Sigmoid colon (tissue), 7 donors: ENCODE measurements around the gene GNGT1. TPM values are rescaled to one million over a fixed set of nuclear protein-coding genes. Genes with fewer than 3 reads are reported as not detected.

ENCODE experiments used
- DNase-seq: peaks from one replicate; pipeline ENCODE4 v3.0.0-alpha.2; 2019
- H3K27ac ChIP-seq, 4 donors: fragments of 200-600 bp; sonication (generic); one replicate each; pipeline ENCODE4 v1.5.1; 2016 to 2019; ENCODE audit warnings: mild to moderate bottlenecking in 1 of 4
- H3K27me3 ChIP-seq, 3 donors: fragments of 200-600 bp; sonication (generic); one replicate each; pipeline ENCODE4 v1.5.1; 2019; ENCODE audit warnings: mild to moderate bottlenecking in 1 of 3
- H3K36me3 ChIP-seq, 4 donors: fragments of 200-600 bp; sonication (generic); one replicate each; pipeline ENCODE4 v1.5.1; 2016 to 2019
- H3K4me1 ChIP-seq, 4 donors: fragments of 200-600 bp; sonication (generic); one replicate each; pipeline ENCODE4 v1.5.1; 2017 to 2019
- H3K4me3 ChIP-seq, 4 donors: fragments of 200-600 bp; sonication (generic); one replicate each; pipeline ENCODE4 v1.5.1; 2017 to 2019; ENCODE audit warnings: mild to moderate bottlenecking in 2 of 4, moderate library complexity in 1 of 4
- H3K9me3 ChIP-seq, 4 donors: fragments of 200-600 bp in 3 of 4; sonication (generic) in 3 of 4; one replicate each; pipeline versions ENCODE4 v1.5.1 to v1.6.1; 2013 to 2019
- EP300 ChIP-seq, 4 donors: sonication (generic); formaldehyde crosslinking; IDR thresholded peaks; one replicate each; pipeline ENCODE4 v1.6.1; 2017; ENCODE audit warnings: antibody characterized with exemption in 4 of 4
- POLR2A ChIP-seq, 2 donors: fragments of 450-650 bp; IDR thresholded peaks; one replicate each; pipeline ENCODE4 v1.6.1; 2016; ENCODE audit warnings: antibody characterized with exemption in 2 of 2, mild to moderate bottlenecking in 2 of 2, moderate library complexity in 2 of 2
- POLR2AphosphoS5 ChIP-seq, 4 donors: sonication (generic); formaldehyde crosslinking; IDR thresholded peaks; one replicate each; pipeline ENCODE4 v1.6.1; 2017; ENCODE audit warnings: antibody characterized with exemption in 4 of 4
- WGBS, 2 donors: extraction: QIAGEN DNeasy Blood & Tissue Kit; methylation state at CpG; one replicate each; pipeline ENCODE4 v1.1.7; 2013; 5-methylcytosine and 5-hydroxymethylcytosine counted together
- intact Hi-C: fragments of 100-400 bp; cut with DNase I; formaldehyde crosslinking; loops from one replicate; pipeline ENCODE4 v1.15.1; 2023
- polyA plus RNA-seq, 3 donors: library from polyadenylated mRNA; stranded (reverse); fragments of 200-250 nt; gene quantifications; one replicate each; pipeline ENCODE4 v1.2.3, GENCODE V29; 2013
- total RNA-seq, 4 donors: library from RNA; depleted of rRNA; stranded (reverse); fragments of >200 nt; gene quantifications; one replicate each; pipeline ENCODE4 v1.1.0, GENCODE V29; 2016
- TF ChIP-seq, protein P1 (sequence below), 4 experiments: fragments of 450-650 bp in 3 of 4; fragments of 200-600 bp in 1 of 4; IDR thresholded peaks; one replicate each; pipeline ENCODE4 v1.5.1; 2016 to 2019; ENCODE audit warnings: antibody characterized with exemption in 4 of 4, mild to moderate bottlenecking in 3 of 4, moderate library complexity in 2 of 4
- donor health status: healthy with polysubstance abuse.
- donor health status: Bipolar disorder and iron deficiency.
- donor health status: healthy.

GNGT1 gene
- total and polyA plus RNA-seq, 7 donors = not detected

GRCh38 chr7:93923942-93924341 lies 17.6 kb downstream of the GNGT1 start:
- intact Hi-C loops = loop anchor here (5.0 kb wide), 1 partner anchor 78 kb away; the partner anchor contains the start of gene BET1
- no peak for DNase-seq
- peak overlapping the region; percentile 49 to 74 (median 63) for H3K4me3 ChIP-seq
- H3K27me3 ChIP-seq = no peaks in the 10 kb centered on the region
- H3K9me3 ChIP-seq = no peaks in the 10 kb centered on the region
- WGBS, 2 donors = 39 to 46% methylated on average over 1 of the region's 1 CpG
- H3K4me1 ChIP-seq = peaks cover 0 to 61% (median 23%) of the 10 kb centered on the region in 4 donors
- H3K27ac ChIP-seq = peak overlapping the region; percentile 85 to 92 (median 88)
- H3K36me3 ChIP-seq = peaks cover 0 to 5% (median 0%) of the 10 kb centered on the region in 4 donors
- TF ChIP-seq POLR2A (IDR thresholded peaks at IDR 0.05) = no peak
- no peak for TF ChIP-seq POLR2AphosphoS5 (IDR thresholded peaks at IDR 0.05)
- no peak for TF ChIP-seq EP300 (IDR thresholded peaks at IDR 0.05)

DNA sequence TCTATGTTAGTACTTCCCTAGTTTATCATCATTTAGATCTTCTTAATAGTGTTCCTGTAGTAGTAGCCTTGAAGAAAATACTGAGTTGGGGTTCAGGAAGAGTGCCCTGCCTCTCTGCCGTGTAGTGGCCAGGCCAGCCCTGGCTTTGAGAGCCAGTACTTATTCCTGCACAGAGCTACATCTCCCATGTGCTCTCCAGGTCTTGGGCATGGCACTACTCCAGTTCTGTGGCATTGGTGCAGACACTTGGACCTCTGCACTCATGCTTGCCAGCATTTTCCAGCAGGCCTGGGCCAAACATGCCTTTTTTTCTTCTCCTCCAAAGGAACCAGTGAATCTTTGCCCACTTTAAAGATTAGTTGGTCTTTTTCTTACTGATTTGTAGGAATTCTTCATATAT lies 20.4 kb downstream of the GNGT1 start:
- no peak for DNase-seq
- intact Hi-C loops = no loop called here
- Histone ChIP-seq H3K36me3 (peaks cover 0 to 5% (median 0%) of the 10 kb centered on the region in 4 donors), H3K4me3 (no peak overlapping the region), H3K27me3 (no peaks in the 10 kb centered on the region), H3K9me3 (no peaks in the 10 kb centered on the region), H3K4me1 (peaks cover 0 to 49% (median 16%) of the 10 kb centered on the region in 4 donors), H3K27ac (peak overlapping the region; percentile 39 to 59 (median 50))
- WGBS, 2 donors = 74 to 75% methylated on average over 1 of the region's 1 CpG
- TF ChIP-seq POLR2AphosphoS5 (IDR thresholded peaks at IDR 0.05) (no peak), POLR2A (IDR thresholded peaks at IDR 0.05) (no peak), EP300 (IDR thresholded peaks at IDR 0.05) (no peak)
- TF ChIP-seq, protein P1, sequence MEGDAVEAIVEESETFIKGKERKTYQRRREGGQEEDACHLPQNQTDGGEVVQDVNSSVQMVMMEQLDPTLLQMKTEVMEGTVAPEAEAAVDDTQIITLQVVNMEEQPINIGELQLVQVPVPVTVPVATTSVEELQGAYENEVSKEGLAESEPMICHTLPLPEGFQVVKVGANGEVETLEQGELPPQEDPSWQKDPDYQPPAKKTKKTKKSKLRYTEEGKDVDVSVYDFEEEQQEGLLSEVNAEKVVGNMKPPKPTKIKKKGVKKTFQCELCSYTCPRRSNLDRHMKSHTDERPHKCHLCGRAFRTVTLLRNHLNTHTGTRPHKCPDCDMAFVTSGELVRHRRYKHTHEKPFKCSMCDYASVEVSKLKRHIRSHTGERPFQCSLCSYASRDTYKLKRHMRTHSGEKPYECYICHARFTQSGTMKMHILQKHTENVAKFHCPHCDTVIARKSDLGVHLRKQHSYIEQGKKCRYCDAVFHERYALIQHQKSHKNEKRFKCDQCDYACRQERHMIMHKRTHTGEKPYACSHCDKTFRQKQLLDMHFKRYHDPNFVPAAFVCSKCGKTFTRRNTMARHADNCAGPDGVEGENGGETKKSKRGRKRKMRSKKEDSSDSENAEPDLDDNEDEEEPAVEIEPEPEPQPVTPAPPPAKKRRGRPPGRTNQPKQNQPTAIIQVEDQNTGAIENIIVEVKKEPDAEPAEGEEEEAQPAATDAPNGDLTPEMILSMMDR (IDR thresholded peaks at IDR 0.05) = no peak

DNA sequence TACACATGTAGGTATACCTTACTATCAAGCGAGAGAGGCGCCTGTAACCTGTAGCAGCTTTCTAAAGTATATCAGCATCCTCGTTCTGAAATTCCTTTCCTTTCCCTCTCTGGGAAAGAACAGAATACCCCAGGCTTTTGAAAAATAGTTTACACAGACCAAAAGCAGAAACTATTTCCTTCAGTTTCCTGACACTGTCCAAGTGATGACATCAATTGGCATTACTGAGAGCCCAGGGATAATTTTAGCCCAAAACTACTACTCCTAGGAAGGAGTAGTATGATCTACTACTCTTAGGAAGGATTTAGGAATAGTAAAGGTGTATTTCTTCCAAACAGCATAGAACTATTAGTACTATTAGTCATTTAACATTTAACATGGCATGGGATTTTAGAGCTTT lies 21.2 kb downstream of the GNGT1 start:
- TF ChIP-seq POLR2A (IDR thresholded peaks at IDR 0.05) (no peak), POLR2AphosphoS5 (IDR thresholded peaks at IDR 0.05) (no peak), EP300 (IDR thresholded peaks at IDR 0.05) (no peak)
- TF ChIP-seq, protein P1 (IDR thresholded peaks at IDR 0.05) = no peak
- Histone ChIP-seq H3K27me3 (no peaks in the 10 kb centered on the region), H3K4me1 (peaks cover 0 to 49% (median 16%) of the 10 kb centered on the region in 4 donors), H3K9me3 (no peaks in the 10 kb centered on the region), H3K27ac (peak overlapping the region; percentile 39 to 59 (median 50)), H3K36me3 (peaks cover 0 to 5% (median 0%) of the 10 kb centered on the region in 4 donors), H3K4me3 (no peak overlapping the region)
- intact Hi-C loops = no loop called here
- 88% methylated on average over 3 of the region's 3 CpGs for WGBS, 2 donors
- no peak for DNase-seq

DNA sequence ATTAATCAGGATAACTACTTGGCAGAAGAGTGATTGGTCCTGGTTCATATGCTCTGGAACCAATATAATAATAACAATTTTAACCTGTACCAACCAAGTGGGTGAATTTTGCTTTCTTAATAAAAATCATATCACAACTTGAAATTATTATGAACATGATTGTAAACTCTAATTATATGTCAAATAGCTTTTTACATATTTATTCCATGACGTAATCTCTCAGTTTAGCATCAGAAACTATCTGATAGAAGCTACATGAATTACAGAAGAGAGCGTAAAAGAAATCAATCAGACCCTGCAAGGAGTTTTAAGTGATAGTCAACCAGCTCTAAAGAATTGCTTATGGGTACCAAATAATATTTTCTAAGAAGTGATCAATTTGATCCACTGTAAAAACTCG lies 25.3 kb downstream of the GNGT1 start:
- no peak overlapping the region for H3K27ac ChIP-seq
- no peaks in the 10 kb centered on the region for H3K27me3 ChIP-seq
- no peaks in the 10 kb centered on the region for H3K36me3 ChIP-seq
- no peak overlapping the region for H3K4me3 ChIP-seq
- TF ChIP-seq, protein P1 (IDR thresholded peaks at IDR 0.05) = no peak
- TF ChIP-seq POLR2A (IDR thresholded peaks at IDR 0.05) = no peak
- TF ChIP-seq POLR2AphosphoS5 (IDR thresholded peaks at IDR 0.05) = no peak
- no peak for TF ChIP-seq EP300 (IDR thresholded peaks at IDR 0.05)
- H3K9me3 ChIP-seq = no peaks in the 10 kb centered on the region
- DNase-seq = no peak
- 68 to 77% methylated on average over 3 of the region's 3 CpGs for WGBS, 2 donors
- intact Hi-C loops = no loop called here
- peaks cover 0 to 16% (median 11%) of the 10 kb centered on the region in 4 donors for H3K4me1 ChIP-seq

- Histone ChIP-seq H3K36me3 (no peaks in the 10 kb centered on the region), H3K27ac (no peak overlapping the region), H3K27me3 (no peaks in the 10 kb centered on the region), H3K4me1 (peaks cover 0 to 10% (median 0%) of the 10 kb centered on the region in 4 donors), H3K9me3 (no peaks in the 10 kb centered on the region), H3K4me3 (no peak overlapping the region)
- intact Hi-C loops = no loop called here
- no peak for DNase-seq
- 76 to 86% methylated on average over 3 of the region's 3 CpGs for WGBS, 2 donors
- TF ChIP-seq, protein P1 (IDR thresholded peaks at IDR 0.05) = no peak
- TF ChIP-seq EP300 (IDR thresholded peaks at IDR 0.05) (no peak), POLR2AphosphoS5 (IDR thresholded peaks at IDR 0.05) (no peak), POLR2A (IDR thresholded peaks at IDR 0.05) (no peak)
Measured at GRCh38 chr7:93933156-93933555, 26.8 kb downstream of the GNGT1 start.
